ENCODE data around the gene TNP2.

Gene TNP2

GRCh38 chr16:11256661-11257130 is 12.4 kb downstream of the TNP2 start:
- DNase-seq (ENCODE audit: low read depth in 1 of 2, low spot score in 1 of 2), result no peak

- DNase-seq (ENCODE audit: low read depth in 1 of 2, low spot score in 1 of 2), result peak; percentile 72 to 88
Measured at GRCh38 chr16:11255737-11256660, 13.1 kb downstream of the TNP2 start, which contains the start of gene SOCS1. Gene SOCS1 (minus strand): TSS chr16:11256204. CDS start chr16:11255478, 726 bp downstream.

GRCh38 chr16:11254913-11255736 is 14.0 kb downstream of the TNP2 start:
- DNase-seq (ENCODE audit: low read depth in 1 of 2, low spot score in 1 of 2), result peak; percentile 42 to 51

GRCh38 chr16:11253995-11254912 is 14.9 kb downstream of the TNP2 start:
- DNase-seq (ENCODE audit: low read depth in 1 of 2, low spot score in 1 of 2), result no peak

GRCh38 chr16:11253009-11253994 is 15.8 kb downstream of the TNP2 start:
- DNase-seq (ENCODE audit: low read depth in 1 of 2, low spot score in 1 of 2), result no peak

- no peak for DNase-seq (ENCODE audit: low read depth in 1 of 2, low spot score in 1 of 2)
Measured at GRCh38 chr16:11252482-11252931, 16.6 kb downstream of the TNP2 start.

- peak; percentile 53 to 64 for DNase-seq (ENCODE audit: low read depth in 1 of 2, low spot score in 1 of 2)
Measured at GRCh38 chr16:11251525-11252481, 17.3 kb downstream of the TNP2 start.

- DNase-seq (ENCODE audit: low read depth in 1 of 2, low spot score in 1 of 2), result no peak
Measured at GRCh38 chr16:11250786-11251524, 18.2 kb downstream of the TNP2 start.

GRCh38 chr16:11250091-11250785 is 18.9 kb downstream of the TNP2 start:
- no peak for DNase-seq (ENCODE audit: low read depth in 1 of 2, low spot score in 1 of 2)

- DNase-seq (ENCODE audit: low read depth in 1 of 2, low spot score in 1 of 2), result no peak
Measured at GRCh38 chr16:11249233-11250061, 19.7 kb downstream of the TNP2 start.

GRCh38 chr16:11248133-11248532 is 21.0 kb downstream of the TNP2 start:
- no peak for DNase-seq (ENCODE audit: low read depth in 1 of 2, low spot score in 1 of 2)

- DNase-seq (ENCODE audit: low read depth in 1 of 2, low spot score in 1 of 2), result no peak
Measured at GRCh38 chr16:11245988-11246387, 23.1 kb downstream of the TNP2 start.

GRCh38 chr16:11245222-11245737 is 23.8 kb downstream of the TNP2 start:
- DNase-seq (ENCODE audit: low read depth in 1 of 2, low spot score in 1 of 2), result no peak

- DNase-seq (ENCODE audit: low read depth in 1 of 2, low spot score in 1 of 2), result no peak
Measured at GRCh38 chr16:11242658-11243057, 26.5 kb downstream of the TNP2 start.

- DNase-seq (ENCODE audit: low read depth in 1 of 2, low spot score in 1 of 2), result no peak
Measured at GRCh38 chr16:11241480-11242204, 27.5 kb downstream of the TNP2 start.

Measured in activated T-helper 1 cell treated with anti-CD3 and anti-CD28 coated beads, Interleukin-2, amount 50 U/mL, for 16 hours (primary cell).